Kidney (tissue), 14 donors: ENCODE results near the gene COL15A1. TPM values are rescaled to one million over a fixed set of nuclear protein-coding genes. Genes with fewer than 3 reads are reported as not detected.

ENCODE experiments used
- DNase-seq, 5 donors: peaks; one replicate each; pipeline ENCODE4 v3.0.0-alpha.2; 2013 to 2020
- FAIRE-seq: peaks from 2 replicates; lab custom pipeline; 2012; peaks lifted over from hg19 to GRCh38; lab: Jason Lieb, UNC
- H3K27ac ChIP-seq, 2 donors: one replicate each; pipeline ENCODE4 v1.7.0; 2013; ENCODE audit warnings: low read depth in 2 of 2, low read length in 2 of 2, inconsistent platforms in 1 of 2
- H3K27me3 ChIP-seq: one replicate; pipeline ENCODE4 v1.7.1; 2013; ENCODE audit warnings: low read length, inconsistent platforms; ENCODE audit not compliant: control insufficient read depth, insufficient read depth
- H3K36me3 ChIP-seq, 3 donors: one replicate each; pipeline versions ENCODE4 v1.7.0 to v1.7.1; 2013; ENCODE audit warnings: low read length in 3 of 3, control low read depth in 1 of 3, inconsistent platforms in 1 of 3; ENCODE audit not compliant: insufficient read depth in 3 of 3, control insufficient read depth in 2 of 3
- H3K4me1 ChIP-seq, 3 donors: one replicate each; pipeline versions ENCODE4 v1.7.0 to v1.7.1; 2013; ENCODE audit warnings: low read length in 3 of 3, inconsistent platforms in 1 of 3, low read depth in 1 of 3; ENCODE audit not compliant: control insufficient read depth in 2 of 3, insufficient read depth in 2 of 3
- H3K4me3 ChIP-seq, 3 donors: one replicate each; pipeline versions ENCODE4 v1.7.0 to v1.8.1; 2013; ENCODE audit warnings: low read length in 3 of 3, control low read depth in 1 of 3, inconsistent platforms in 1 of 3
- H3K9ac ChIP-seq, 3 donors: one replicate each; pipeline versions ENCODE4 v1.7.0 to v1.7.1; 2013; ENCODE audit warnings: low read length in 3 of 3, control low read depth in 1 of 3, inconsistent platforms in 1 of 3
- H3K9me3 ChIP-seq, 3 donors: one replicate each; pipeline versions ENCODE4 v1.7.0 to v1.7.1; 2013; ENCODE audit warnings: low read length in 3 of 3, control low read depth in 1 of 3, inconsistent platforms in 1 of 3; ENCODE audit not compliant: control insufficient read depth in 2 of 3, insufficient read depth in 1 of 3
- CTCF ChIP-seq: IDR thresholded peaks from 3 replicates; pipeline ENCODE4 v1.5.1; 2012; ENCODE audit warnings: mild to moderate bottlenecking, moderate library complexity, borderline replicate concordance; ENCODE audit not compliant: insufficient read depth; ENCODE audit errors: extremely low read depth
- intact Hi-C: fragments of 100-400 bp; cut with DNase I; formaldehyde crosslinking; loops from one replicate; pipeline ENCODE4 v1.11.1; 2022
- polyA plus RNA-seq: library from polyadenylated mRNA; stranded (reverse); fragments of 350-450 nt; fragmentation: Illumina TruSeq; extraction: RNeasy Lipid Tissue Mini Kit (QIAGEN cat#74804); gene quantifications from one replicate; pipeline ENCODE4 v1.2.3, GENCODE V29; 2014; ENCODE audit warnings: low read depth, low replicate concordance; ENCODE audit not compliant: insufficient read depth
- total RNA-seq: library from RNA; stranded (reverse); fragmentation: NEBNext Ultra II Directional; extraction: Animal tissue kit (Norgen Biotek cat#: 25700); gene quantifications from one replicate; pipeline ENCODE4 v1.2.1, GENCODE V29; 2021
- donor health status: control.
- donor health status: control.
- donor health status: control.
- donor health status: control.
- donor health status: control.
- donor health status: DM: yes; HTN: yes; CAD: no.
- donor health status: Normal renal cell carcinoma (clear cell type).

Gene COL15A1
- total and polyA plus RNA-seq, 2 donors from 2014 or later: 4.7 to 42.0 TPM

- Histone ChIP-seq H3K36me3 (no peaks in the 10 kb centered on the region), H3K4me3 (no peak overlapping the region), H3K27ac (no peak overlapping the region), H3K27me3 (no peaks in the 10 kb centered on the region), H3K4me1 (peaks cover 0 to 5% (median 0%) of the 10 kb centered on the region in 3 donors), H3K9ac (no peak overlapping the region), H3K9me3 (no peaks in the 10 kb centered on the region)
- intact Hi-C loops: no loop called here
- no peak for DNase-seq
- FAIRE-seq: no peak
- TF ChIP-seq CTCF: no peak
Measured at GRCh38 chr9:98902925-98903324, 40.8 kb upstream of the COL15A1 start.

- peaks cover 0 to 5% (median 0%) of the 10 kb centered on the region in 3 donors for H3K4me1 ChIP-seq
- DNase-seq (no peak), FAIRE-seq (no peak)
- H3K9ac ChIP-seq: no peak overlapping the region
- H3K36me3 ChIP-seq: no peaks in the 10 kb centered on the region
- H3K27ac ChIP-seq: no peak overlapping the region
- H3K9me3 ChIP-seq: no peaks in the 10 kb centered on the region
- H3K27me3 ChIP-seq: no peaks in the 10 kb centered on the region
- TF ChIP-seq CTCF: no peak
- H3K4me3 ChIP-seq: no peak overlapping the region
- intact Hi-C loops: no loop called here
Measured at GRCh38 chr9:98903961-98904411, 39.7 kb upstream of the COL15A1 start.

- intact Hi-C loops: no loop called here
- Histone ChIP-seq H3K4me1 (peaks cover 0 to 3% (median 0%) of the 10 kb centered on the region in 3 donors), H3K9ac (no peak overlapping the region), H3K27ac (no peak overlapping the region), H3K4me3 (no peak overlapping the region), H3K27me3 (no peaks in the 10 kb centered on the region), H3K36me3 (no peaks in the 10 kb centered on the region), H3K9me3 (no peaks in the 10 kb centered on the region)
- no peak for TF ChIP-seq CTCF
- no peak for FAIRE-seq
- DNase-seq: no peak
Measured at GRCh38 chr9:98905015-98905414, 38.7 kb upstream of the COL15A1 start.
